ENCODE results near the gene WFS1.

The WFS1 gene

GRCh38 chr4:6235012-6235411, 34.6 kb upstream of the WFS1 start:
- no peak for DNase-seq

GRCh38 chr4:6235901-6236640, 33.6 kb upstream of the WFS1 start:
- no peak for DNase-seq

DNA sequence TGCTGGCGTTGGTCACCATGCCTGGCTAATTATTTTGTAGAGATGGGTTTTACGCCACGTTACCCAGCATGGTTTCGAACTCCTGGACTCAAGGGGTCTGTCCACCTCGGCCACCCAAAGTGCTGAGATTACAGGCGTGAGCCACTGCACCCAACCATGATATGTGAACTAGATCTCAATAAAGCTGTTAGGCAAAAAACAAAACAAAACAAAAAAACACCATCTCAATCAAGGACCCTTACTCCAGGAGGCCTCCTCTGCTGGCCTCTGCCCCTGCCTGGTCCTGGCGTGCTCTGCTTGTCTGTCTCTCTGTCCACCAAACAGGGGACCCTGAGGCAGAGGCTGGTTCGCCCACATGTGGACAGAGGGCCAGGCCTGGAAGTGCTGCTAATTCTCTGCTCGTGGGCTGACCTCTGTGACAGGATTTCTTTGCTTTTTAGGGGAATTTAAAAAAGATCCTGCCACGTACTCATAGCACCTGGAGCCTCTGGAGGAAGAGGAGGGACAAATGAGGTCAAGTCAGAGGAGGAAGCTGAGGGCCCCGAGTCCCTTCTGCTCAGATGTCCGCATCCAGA, 32.7 kb upstream of the WFS1 start:
- no peak for DNase-seq

GRCh38 chr4:6239486-6239885, 30.2 kb upstream of the WFS1 start:
- no peak for DNase-seq

GRCh38 chr4:6239968-6240367, 29.7 kb upstream of the WFS1 start:
- DNase-seq, result no peak

DNA sequence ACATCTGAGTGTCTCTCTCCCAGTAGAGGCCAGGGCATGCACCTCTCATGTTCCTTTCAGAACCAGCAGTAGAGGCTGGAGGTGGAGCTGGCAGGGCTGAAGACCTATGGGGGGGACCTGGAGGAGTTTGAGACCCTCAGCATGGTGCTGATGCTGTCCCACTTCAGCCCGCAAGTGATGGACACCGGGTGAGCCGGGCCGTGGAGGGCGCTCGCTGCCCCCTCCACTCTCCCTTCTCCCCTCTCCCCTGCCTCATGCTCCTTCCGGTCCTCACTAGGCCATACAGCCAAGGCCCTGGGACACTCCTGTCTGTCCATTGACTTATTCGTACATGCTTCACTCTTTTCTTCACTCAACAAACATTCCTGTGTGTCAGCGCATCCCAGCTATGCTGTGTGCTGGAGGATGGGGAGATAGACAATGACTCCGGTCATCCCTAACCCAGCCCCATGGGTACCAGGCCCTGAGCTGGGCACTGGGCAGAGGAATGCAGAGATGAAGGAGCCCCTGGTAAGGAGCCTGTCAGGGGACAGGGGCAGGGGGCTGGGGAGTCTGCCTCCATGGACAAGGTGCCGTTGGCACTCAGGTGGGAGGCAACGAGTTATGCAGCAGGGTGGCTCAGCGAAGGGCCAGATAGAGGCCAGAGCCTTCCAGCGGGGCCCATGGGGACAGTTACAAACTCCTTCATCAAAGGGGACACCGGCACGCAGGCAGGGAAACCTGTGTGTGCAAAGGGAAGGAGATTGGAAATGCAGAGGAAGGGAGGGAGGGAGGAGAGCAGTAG, 28.4 kb upstream of the WFS1 start:
- DNase-seq, result no peak

- no peak for DNase-seq
These were observed 27.2 kb upstream of the WFS1 start for GRCh38 chr4:6242271-6243029.

- DNase-seq, result no peak
These were observed 24.1 kb upstream of the WFS1 start for GRCh38 chr4:6245246-6246169.

- DNase-seq, result no peak
These were observed 23.4 kb upstream of the WFS1 start for GRCh38 chr4:6246170-6246634.

DNA sequence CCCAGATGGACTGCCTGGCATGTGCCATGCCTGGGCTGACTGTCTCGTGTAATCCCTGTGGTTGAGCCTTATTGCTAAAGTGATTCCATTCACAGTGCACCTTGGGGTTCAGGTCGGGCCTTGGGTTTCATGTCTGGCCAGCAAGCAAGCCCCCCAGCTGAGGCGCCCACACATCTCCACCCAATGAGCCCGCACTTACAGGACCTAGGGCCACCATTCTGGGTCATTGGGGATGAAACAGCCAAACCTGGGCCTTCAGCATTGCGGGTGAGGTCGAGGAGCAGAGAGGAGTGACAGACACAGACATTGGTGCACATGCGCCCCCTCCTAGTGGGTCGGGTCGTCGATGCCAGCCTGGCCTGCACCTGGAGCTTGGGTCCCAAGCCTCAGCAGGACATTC, 21.3 kb upstream of the WFS1 start:
- no peak for DNase-seq

- DNase-seq, result peak; percentile 76
These were observed 19.2 kb upstream of the WFS1 start for GRCh38 chr4:6250235-6250983.

- no peak for DNase-seq
These were observed 18.7 kb upstream of the WFS1 start for GRCh38 chr4:6250984-6251295.

GRCh38 chr4:6251365-6251764, 18.3 kb upstream of the WFS1 start:
- no peak for DNase-seq

GRCh38 chr4:6252051-6252450, 17.6 kb upstream of the WFS1 start:
- no peak for DNase-seq

DNA sequence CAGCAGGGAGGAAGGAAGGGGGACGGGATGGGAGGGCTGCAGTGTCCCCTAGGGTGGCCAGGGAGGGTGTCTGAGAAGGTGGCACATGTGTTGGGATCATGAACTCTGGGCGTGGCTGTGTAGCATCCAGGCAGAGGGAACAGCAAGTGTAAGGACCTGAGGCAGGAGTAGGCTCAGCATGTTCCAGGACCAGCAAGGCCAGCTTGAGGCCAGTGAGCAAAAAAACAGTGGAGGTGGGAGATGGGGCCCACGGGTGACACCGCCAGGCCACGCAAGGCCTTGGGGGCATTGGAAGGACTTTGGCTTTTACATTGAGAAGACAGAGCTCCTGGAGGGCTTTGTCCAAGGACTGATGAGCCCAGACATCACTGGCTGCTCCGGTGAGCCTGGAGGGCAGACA, 16.5 kb upstream of the WFS1 start:
- no peak for DNase-seq

- DNase-seq, result no peak
These were observed 15.7 kb upstream of the WFS1 start for GRCh38 chr4:6253961-6254360.

GRCh38 chr4:6256141-6256540, 13.5 kb upstream of the WFS1 start:
- DNase-seq, result no peak

GRCh38 chr4:6257247-6258025, 12.2 kb upstream of the WFS1 start:
- DNase-seq, result peak; percentile 17

DNA sequence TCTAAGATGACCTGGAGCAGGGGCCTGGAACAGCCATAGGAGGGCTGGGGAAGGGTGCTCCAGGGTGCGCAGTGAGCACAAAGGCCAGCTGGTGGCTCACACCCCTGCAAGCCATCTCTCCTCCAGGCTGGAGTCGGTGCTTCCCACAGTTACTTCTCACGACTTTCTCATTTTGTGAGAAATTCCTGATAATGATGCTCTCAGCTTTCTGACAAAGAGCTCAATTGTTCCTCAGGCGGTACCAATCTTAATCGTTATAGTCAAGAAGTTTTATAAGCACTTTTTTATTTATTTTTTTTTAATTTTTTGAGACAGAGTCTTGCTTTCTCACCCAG, 11.7 kb upstream of the WFS1 start:
- DNase-seq, result no peak

GRCh38 chr4:6258741-6259140, 10.9 kb upstream of the WFS1 start:
- DNase-seq, result no peak

DNA sequence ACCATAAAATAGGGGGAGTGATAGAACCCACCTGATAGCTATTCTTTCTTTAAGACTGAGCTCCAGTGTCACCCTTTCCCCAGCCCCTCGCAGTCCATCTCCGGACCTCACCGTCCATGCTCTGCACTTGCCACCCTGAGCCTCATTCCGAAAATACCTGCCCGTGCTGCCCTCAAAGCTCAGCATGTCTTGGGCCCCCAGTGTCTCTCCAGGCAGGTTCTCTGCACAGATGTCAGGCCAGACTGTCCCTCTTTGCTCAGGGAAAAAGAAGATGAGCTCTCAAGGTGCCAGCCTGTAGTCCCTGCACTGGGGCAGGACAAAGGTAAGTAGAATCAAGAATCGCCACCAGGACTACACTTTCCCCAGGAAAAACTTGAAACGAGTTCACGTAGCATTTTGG, 9.8 kb upstream of the WFS1 start:
- no peak for DNase-seq

Data from activated CD4-positive, alpha-beta T cell treated with anti-CD3 and anti-CD28 coated beads, Interleukin-2, amount 50 U/mL, for 16 hours (primary cell).